Astrocyte (in vitro differentiated cells and primary cell): Measurements from ENCODE around the gene NRF1. TPM values are rescaled to one million over a fixed set of nuclear protein-coding genes. Genes with fewer than 3 reads are reported as not detected.
A peak's percentile ranks its signal among the peaks of the same experiment; 100 is the strongest.

Source experiments
- DNase-seq: peaks from one replicate; pipeline ENCODE4 v3.0.0-alpha.2; 2010; ENCODE audit warnings: low read depth
- FAIRE-seq: peaks from 2 replicates; lab custom pipeline; 2011; peaks lifted over from hg19 to GRCh38; lab: Jason Lieb, UNC
- H2AFZ ChIP-seq: 2 replicates; pipeline ENCODE4 v1.6.0; 2012; ENCODE audit warnings: low read depth, low read length, inconsistent platforms
- H3K27ac ChIP-seq: 2 replicates; pipeline ENCODE4 v1.5.1; 2011; ENCODE audit warnings: low read depth, low read length, inconsistent platforms
- H3K27me3 ChIP-seq: 2 replicates; pipeline ENCODE4 v1.6.0; 2011; ENCODE audit warnings: low read length, inconsistent platforms; ENCODE audit not compliant: insufficient read depth
- H3K36me3 ChIP-seq: 2 replicates; pipeline ENCODE4 v1.5.1; 2011; ENCODE audit warnings: low read length, inconsistent platforms; ENCODE audit not compliant: insufficient read depth
- H3K4me1 ChIP-seq: 2 replicates; pipeline ENCODE4 v1.5.1; 2011; ENCODE audit warnings: low read length, inconsistent platforms; ENCODE audit not compliant: insufficient read depth
- H3K4me2 ChIP-seq: 2 replicates; pipeline ENCODE4 v1.6.0; 2012; ENCODE audit warnings: low read length, inconsistent platforms
- H3K4me3 ChIP-seq: 2 replicates; pipeline ENCODE4 v1.5.1; 2011; ENCODE audit warnings: low read depth, mild to moderate bottlenecking, low read length, inconsistent platforms; ENCODE audit not compliant: insufficient read depth
- H3K79me2 ChIP-seq: 2 replicates; pipeline ENCODE4 v1.6.0; 2012; ENCODE audit warnings: mild to moderate bottlenecking, low read length, inconsistent platforms; ENCODE audit not compliant: insufficient read depth
- H3K9ac ChIP-seq: 2 replicates; pipeline ENCODE4 v1.6.0; 2012; ENCODE audit warnings: mild to moderate bottlenecking, low read length, inconsistent platforms
- H3K9me3 ChIP-seq: 2 replicates; pipeline ENCODE4 v1.5.1; 2012; ENCODE audit warnings: low read depth, mild to moderate bottlenecking, low read length, inconsistent platforms; ENCODE audit not compliant: insufficient read depth
- H4K20me1 ChIP-seq: 2 replicates; pipeline ENCODE4 v1.6.0; 2012; ENCODE audit warnings: low read length, inconsistent platforms; ENCODE audit not compliant: insufficient read depth
- H3K27ac Mint-ChIP-seq: one replicate; pipeline ENCODE4 v1.8.0; 2021; ENCODE audit warnings: mild to moderate bottlenecking, mixed read lengths; ENCODE audit not compliant: unreplicated experiment
- H3K27me3 Mint-ChIP-seq: one replicate; pipeline ENCODE4 v1.8.0; 2021; ENCODE audit warnings: low read depth, mixed read lengths; ENCODE audit not compliant: unreplicated experiment
- H3K36me3 Mint-ChIP-seq: one replicate; pipeline ENCODE4 v1.8.0; 2021; ENCODE audit warnings: low read depth, mixed read lengths; ENCODE audit not compliant: unreplicated experiment
- H3K4me1 Mint-ChIP-seq: one replicate; pipeline ENCODE4 v1.8.0; 2021; ENCODE audit warnings: low read depth, mixed read lengths; ENCODE audit not compliant: unreplicated experiment
- H3K4me3 Mint-ChIP-seq: one replicate; pipeline ENCODE4 v1.8.0; 2021; ENCODE audit warnings: mild to moderate bottlenecking, moderate library complexity, mixed read lengths; ENCODE audit not compliant: unreplicated experiment
- H3K9me3 Mint-ChIP-seq: one replicate; pipeline ENCODE4 v1.8.0; 2021; ENCODE audit warnings: mild to moderate bottlenecking, mixed read lengths; ENCODE audit not compliant: unreplicated experiment
- EZH2 ChIP-seq: IDR thresholded peaks from 2 replicates; pipeline ENCODE4 v1.6.1; 2012; ENCODE audit warnings: mild to moderate bottlenecking, low read length, inconsistent platforms; ENCODE audit not compliant: insufficient read depth
- total RNA-seq: library from RNA; stranded (reverse); gene quantifications from 2 replicates; pipeline ENCODE4 v1.2.1, GENCODE V29; 2021
- TF ChIP-seq, protein P1 (sequence below): IDR thresholded peaks from 2 replicates; pipeline ENCODE4 v1.5.1; 2011; ENCODE audit warnings: low read depth, mild to moderate bottlenecking, inconsistent platforms, low read length, moderate library complexity; ENCODE audit not compliant: insufficient read depth

The NRF1 gene
- total RNA-seq, 1 donor from 2014 or later = 12.7 TPM

DNA sequence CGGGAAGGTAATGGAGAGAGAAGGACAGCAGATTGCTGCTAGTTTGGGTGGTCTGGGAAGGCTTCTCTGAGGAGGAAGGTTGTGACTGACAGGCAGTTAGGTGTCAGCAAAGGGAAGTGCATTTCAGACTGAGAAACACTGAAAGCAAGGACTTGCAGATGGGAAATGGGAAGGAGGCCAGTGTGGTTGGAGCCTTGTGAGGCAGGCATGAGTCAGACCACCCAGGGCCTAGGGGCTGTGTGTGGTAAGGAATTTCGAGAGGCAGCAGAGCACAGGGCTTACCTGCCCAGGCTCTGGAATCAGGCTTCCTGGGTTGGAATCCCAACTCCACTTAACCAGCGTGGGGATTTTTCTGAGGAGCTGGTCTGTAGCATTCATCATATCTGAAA lies 53.5 kb downstream of the NRF1 start:
- H3K27ac Mint-ChIP-seq = peak overlapping the region; percentile 77
- H4K20me1 ChIP-seq = peaks cover 9% of the 10 kb centered on the region
- H3K79me2 ChIP-seq = no peaks in the 10 kb centered on the region
- peak; percentile 98 for FAIRE-seq
- H3K27me3 ChIP-seq = no peaks in the 10 kb centered on the region
- H3K4me3 Mint-ChIP-seq = peak overlapping the region; percentile 21
- H3K4me2 ChIP-seq = peak overlapping the region; percentile 69
- no peak overlapping the region for H2AFZ ChIP-seq
- peak; percentile 96 for DNase-seq
- H3K4me3 ChIP-seq = peak overlapping the region; percentile 8
- H3K9me3 Mint-ChIP-seq = peaks cover 20% of the 10 kb centered on the region
- peaks cover 3% of the 10 kb centered on the region for H3K36me3 ChIP-seq
- H3K9ac ChIP-seq = peak overlapping the region; percentile 33
- H3K27me3 Mint-ChIP-seq = no peaks in the 10 kb centered on the region
- peaks cover 25% of the 10 kb centered on the region for H3K36me3 Mint-ChIP-seq
- H3K4me1 Mint-ChIP-seq = peaks cover 15% of the 10 kb centered on the region
- peaks cover 11% of the 10 kb centered on the region for H3K9me3 ChIP-seq
- peaks cover 13% of the 10 kb centered on the region for H3K4me1 ChIP-seq
- peak overlapping the region; percentile 72 for H3K27ac ChIP-seq
- TF ChIP-seq, protein P1, sequence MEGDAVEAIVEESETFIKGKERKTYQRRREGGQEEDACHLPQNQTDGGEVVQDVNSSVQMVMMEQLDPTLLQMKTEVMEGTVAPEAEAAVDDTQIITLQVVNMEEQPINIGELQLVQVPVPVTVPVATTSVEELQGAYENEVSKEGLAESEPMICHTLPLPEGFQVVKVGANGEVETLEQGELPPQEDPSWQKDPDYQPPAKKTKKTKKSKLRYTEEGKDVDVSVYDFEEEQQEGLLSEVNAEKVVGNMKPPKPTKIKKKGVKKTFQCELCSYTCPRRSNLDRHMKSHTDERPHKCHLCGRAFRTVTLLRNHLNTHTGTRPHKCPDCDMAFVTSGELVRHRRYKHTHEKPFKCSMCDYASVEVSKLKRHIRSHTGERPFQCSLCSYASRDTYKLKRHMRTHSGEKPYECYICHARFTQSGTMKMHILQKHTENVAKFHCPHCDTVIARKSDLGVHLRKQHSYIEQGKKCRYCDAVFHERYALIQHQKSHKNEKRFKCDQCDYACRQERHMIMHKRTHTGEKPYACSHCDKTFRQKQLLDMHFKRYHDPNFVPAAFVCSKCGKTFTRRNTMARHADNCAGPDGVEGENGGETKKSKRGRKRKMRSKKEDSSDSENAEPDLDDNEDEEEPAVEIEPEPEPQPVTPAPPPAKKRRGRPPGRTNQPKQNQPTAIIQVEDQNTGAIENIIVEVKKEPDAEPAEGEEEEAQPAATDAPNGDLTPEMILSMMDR = no peak
- no peak for TF ChIP-seq EZH2

- no peak for DNase-seq
- H3K27me3 Mint-ChIP-seq = no peaks in the 10 kb centered on the region
- H3K36me3 Mint-ChIP-seq = peaks cover 8% of the 10 kb centered on the region
- H3K27ac Mint-ChIP-seq = no peak overlapping the region
- H3K4me1 ChIP-seq = peaks cover 13% of the 10 kb centered on the region
- no peak overlapping the region for H3K4me2 ChIP-seq
- H3K9me3 ChIP-seq = no peaks in the 10 kb centered on the region
- H3K4me3 ChIP-seq = no peak overlapping the region
- no peaks in the 10 kb centered on the region for H3K36me3 ChIP-seq
- TF ChIP-seq EZH2 = no peak
- TF ChIP-seq, protein P1 = no peak
- no peak overlapping the region for H2AFZ ChIP-seq
- H3K27ac ChIP-seq = no peak overlapping the region
- no peaks in the 10 kb centered on the region for H3K79me2 ChIP-seq
- H3K9me3 Mint-ChIP-seq = peaks cover 3% of the 10 kb centered on the region
- peak; percentile 5 for FAIRE-seq
- no peaks in the 10 kb centered on the region for H3K27me3 ChIP-seq
- H4K20me1 ChIP-seq = peaks cover 9% of the 10 kb centered on the region
- H3K4me3 Mint-ChIP-seq = no peak overlapping the region
- no peak overlapping the region for H3K9ac ChIP-seq
- peaks cover 15% of the 10 kb centered on the region for H3K4me1 Mint-ChIP-seq
Measured at GRCh38 chr7:129667116-129667515, 55.6 kb downstream of the NRF1 start.

DNA sequence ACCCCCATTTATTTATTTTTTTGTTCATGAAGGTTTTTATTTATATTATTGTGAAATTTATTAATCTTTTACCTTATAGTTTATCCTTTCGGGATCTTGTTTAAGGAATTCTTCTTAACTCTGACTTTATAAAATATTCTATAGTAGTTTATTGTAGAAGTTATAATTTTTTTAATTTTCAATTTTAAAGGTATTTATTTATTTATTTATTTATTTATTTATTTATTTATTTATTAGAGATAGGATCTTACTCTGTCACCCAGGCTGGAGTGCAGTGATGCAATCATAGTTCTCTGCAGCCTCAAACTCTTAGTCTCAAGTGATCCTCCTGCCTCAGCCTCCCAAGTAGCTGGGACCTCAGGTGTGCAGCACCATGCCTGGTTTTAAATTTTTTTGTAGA lies 56.0 kb downstream of the NRF1 start:
- TF ChIP-seq EZH2 = no peak
- TF ChIP-seq, protein P1 = no peak
- no peak overlapping the region for H3K4me2 ChIP-seq
- peaks cover 13% of the 10 kb centered on the region for H3K4me1 ChIP-seq
- H3K4me1 Mint-ChIP-seq = peaks cover 15% of the 10 kb centered on the region
- H3K36me3 ChIP-seq = no peaks in the 10 kb centered on the region
- H3K4me3 Mint-ChIP-seq = no peak overlapping the region
- H3K9ac ChIP-seq = no peak overlapping the region
- H3K79me2 ChIP-seq = no peaks in the 10 kb centered on the region
- no peak overlapping the region for H3K4me3 ChIP-seq
- DNase-seq = no peak
- peaks cover 4% of the 10 kb centered on the region for H3K36me3 Mint-ChIP-seq
- H3K27ac Mint-ChIP-seq = no peak overlapping the region
- H3K27me3 ChIP-seq = no peaks in the 10 kb centered on the region
- H4K20me1 ChIP-seq = peaks cover 9% of the 10 kb centered on the region
- H2AFZ ChIP-seq = no peak overlapping the region
- no peak overlapping the region for H3K27ac ChIP-seq
- no peaks in the 10 kb centered on the region for H3K9me3 Mint-ChIP-seq
- no peaks in the 10 kb centered on the region for H3K27me3 Mint-ChIP-seq
- FAIRE-seq = no peak
- no peaks in the 10 kb centered on the region for H3K9me3 ChIP-seq
